H1 (cell line): ENCODE measurements around the gene ZDHHC11B. TPM values are rescaled to one million over a fixed set of nuclear protein-coding genes. Genes with fewer than 3 reads are reported as not detected.
A peak's percentile ranks its signal among the peaks of the same experiment; 100 is the strongest.

Experiments used
- CTCF ChIA-PET: fragments of 300-600 bp; sonication (Branson Sonifier 250); formaldehyde crosslinking; loops from one replicate; lab custom pipeline; 2021; ENCODE audit not compliant: partially characterized antibody; lab: Charles Lee
- POLR2A ChIA-PET: fragments of 300-600 bp; sonication (Branson Sonifier 250); formaldehyde crosslinking; loops from one replicate; lab custom pipeline; 2021; ENCODE audit warnings: inconsistent platforms; ENCODE audit not compliant: partially characterized antibody; lab: Charles Lee
- DNase-seq, 2 experiments: peaks; one replicate each; pipeline versions ENCODE4 v3.0.0 to v3.0.0-alpha.2; 2010 to 2022; ENCODE audit warnings: low spot score in 2 of 2, low read depth in 1 of 2, mixed read lengths in 1 of 2
- FAIRE-seq: peaks from 2 replicates; lab custom pipeline; 2011; peaks lifted over from hg19 to GRCh38; lab: Jason Lieb, UNC
- H2AFZ ChIP-seq: 2 replicates; pipeline ENCODE4 v1.8.1; 2012; ENCODE audit warnings: low read length, inconsistent platforms
- H2AK5ac ChIP-seq: 2 replicates; pipeline ENCODE4 v1.6.1; 2013; ENCODE audit warnings: low read depth, low read length
- H2BK120ac ChIP-seq: replicated peaks from 2 replicates; pipeline ENCODE3; 2013; ENCODE audit warnings: low read depth, low read length, inconsistent platforms
- H2BK12ac ChIP-seq: 2 replicates; pipeline ENCODE4 v1.6.1; 2013; ENCODE audit warnings: low read depth, low read length
- H2BK15ac ChIP-seq: 2 replicates; pipeline ENCODE4 v1.6.1; 2013; ENCODE audit warnings: low read length
- H2BK20ac ChIP-seq: 2 replicates; pipeline ENCODE4 v1.6.1; 2013; ENCODE audit warnings: low read length
- H2BK5ac ChIP-seq: 2 replicates; pipeline ENCODE4 v1.6.1; 2013; ENCODE audit warnings: low read depth, low read length
- H3K14ac ChIP-seq: 2 replicates; pipeline ENCODE4 v1.6.1; 2013; ENCODE audit warnings: inconsistent platforms; ENCODE audit not compliant: insufficient read length
- H3K18ac ChIP-seq: 2 replicates; pipeline ENCODE4 v1.6.1; 2013; ENCODE audit warnings: low read length; ENCODE audit errors: extremely low read depth
- H3K23ac ChIP-seq: 2 replicates; pipeline ENCODE4 v1.6.1; 2013; ENCODE audit warnings: inconsistent platforms; ENCODE audit not compliant: insufficient read length
- H3K23me2 ChIP-seq: 2 replicates; pipeline ENCODE4 v1.6.1; 2013; ENCODE audit warnings: low read depth, low read length
- H3K27ac ChIP-seq: 2 replicates; pipeline ENCODE4 v1.6.1; 2011; ENCODE audit warnings: low read depth, low read length, inconsistent platforms
- H3K27me3 ChIP-seq, 4 experiments: replicated peaks in 1 of 4; 1 replicate in 1 of 4; 2 replicates in 3 of 4; pipeline versions ENCODE4 v1.6.1 to v1.8.1; 2011 to 2013; ENCODE audit warnings: low read length in 3 of 4, mild to moderate bottlenecking in 3 of 4, inconsistent platforms in 2 of 4, mixed read lengths in 2 of 4, moderate library complexity in 1 of 4; ENCODE audit not compliant: control insufficient read depth in 3 of 4, insufficient read depth in 3 of 4; ENCODE audit errors: extremely low read depth in 1 of 4
- H3K36me3 ChIP-seq, 4 experiments: 2 replicates each; pipeline versions ENCODE4 v1.6.1 to v1.8.1; 2011 to 2013; ENCODE audit warnings: mild to moderate bottlenecking in 4 of 4, low read length in 3 of 4, moderate library complexity in 2 of 4, control low read depth in 1 of 4, inconsistent platforms in 1 of 4; ENCODE audit not compliant: insufficient read depth in 4 of 4, control insufficient read depth in 2 of 4
- H3K4ac ChIP-seq: replicated peaks from 2 replicates; pipeline ENCODE3; 2013; ENCODE audit warnings: low read length, low read depth, mixed read lengths, inconsistent platforms; ENCODE audit not compliant: insufficient read length
- H3K4me1 ChIP-seq, 4 experiments: replicated peaks in 1 of 4; 1 replicate in 1 of 4; 2 replicates in 3 of 4; pipeline versions ENCODE4 v1.6.1 to v1.8.1; 2011 to 2013; ENCODE audit warnings: low read length in 3 of 4, inconsistent platforms in 2 of 4, mixed read lengths in 1 of 4; ENCODE audit not compliant: insufficient read depth in 4 of 4, control insufficient read depth in 3 of 4
- H3K4me2 ChIP-seq, 2 experiments: 2 replicates each; pipeline versions ENCODE4 v1.6.1 to v1.8.1; 2011 to 2013; ENCODE audit warnings: low read depth in 2 of 2, low read length in 2 of 2, control low read depth in 1 of 2, inconsistent platforms in 1 of 2, mild to moderate bottlenecking in 1 of 2; ENCODE audit not compliant: insufficient read depth in 1 of 2
- H3K4me3 ChIP-seq, 4 experiments: fragments of 200-600, 300-600 bp in 1 of 4; sonication (generic), shearing (Covaris generic), sonication (Bioruptor Twin) in 1 of 4; 2 replicates each; pipeline versions ENCODE4 v1.5.1 to v1.8.1; 2011 to 2016; ENCODE audit warnings: low read length in 4 of 4, low read depth in 3 of 4, control low read depth in 2 of 4, inconsistent platforms in 2 of 4, mild to moderate bottlenecking in 2 of 4, mixed read lengths in 1 of 4, moderate library complexity in 1 of 4; ENCODE audit not compliant: insufficient read depth in 2 of 4; ENCODE audit errors: extremely low read depth in 1 of 4
- H3K56ac ChIP-seq: replicated peaks from 2 replicates; pipeline ENCODE3; 2013; ENCODE audit warnings: low read depth, mild to moderate bottlenecking, mixed read lengths, low read length, inconsistent platforms; ENCODE audit not compliant: insufficient read length
- H3K79me1 ChIP-seq: 2 replicates; pipeline ENCODE4 v1.6.1; 2013; ENCODE audit warnings: low read depth, low read length, control low read depth
- H3K79me2 ChIP-seq, 2 experiments: 2 replicates each; pipeline versions ENCODE4 v1.6.1 to v1.8.1; 2012 to 2013; ENCODE audit warnings: low read length in 2 of 2, mild to moderate bottlenecking in 2 of 2, inconsistent platforms in 1 of 2; ENCODE audit not compliant: insufficient read depth in 2 of 2, control insufficient read depth in 1 of 2
- H3K9ac ChIP-seq, 4 experiments: replicated peaks in 1 of 4; 1 replicate in 1 of 4; 2 replicates in 3 of 4; pipeline versions ENCODE4 v1.6.1 to v1.8.1; 2011 to 2013; ENCODE audit warnings: low read depth in 3 of 4, low read length in 3 of 4, control low read depth in 2 of 4, mild to moderate bottlenecking in 2 of 4, moderate library complexity in 2 of 4, inconsistent platforms in 1 of 4; ENCODE audit errors: extremely low read depth in 1 of 4
- H3K9me3 ChIP-seq, 2 experiments: 2 replicates each; pipeline versions ENCODE4 v1.6.1 to v1.8.1; 2012 to 2013; ENCODE audit warnings: mild to moderate bottlenecking in 2 of 2, moderate library complexity in 2 of 2, control low read depth in 1 of 2, inconsistent platforms in 1 of 2, low read depth in 1 of 2, low read length in 1 of 2, mixed read lengths in 1 of 2; ENCODE audit not compliant: insufficient read depth in 2 of 2
- H4K20me1 ChIP-seq, 2 experiments: replicated peaks in 1 of 2; 2 replicates each; pipeline versions ENCODE3 to v1.8.1; 2011 to 2013; ENCODE audit warnings: inconsistent platforms in 2 of 2, low read length in 2 of 2, mild to moderate bottlenecking in 1 of 2; ENCODE audit not compliant: insufficient read depth in 2 of 2, control insufficient read depth in 1 of 2
- H4K5ac ChIP-seq: 2 replicates; pipeline ENCODE4 v1.6.1; 2013; ENCODE audit warnings: low read length, low read depth, mixed read lengths, inconsistent platforms; ENCODE audit not compliant: insufficient read length
- H4K8ac ChIP-seq: 2 replicates; pipeline ENCODE4 v1.8.0; 2013; ENCODE audit warnings: mild to moderate bottlenecking, moderate library complexity, low read length, inconsistent platforms; ENCODE audit not compliant: insufficient read depth; ENCODE audit errors: extremely low read depth
- H4K91ac ChIP-seq: replicated peaks from 2 replicates; pipeline ENCODE3; 2013; ENCODE audit warnings: low read length, mixed read lengths, inconsistent platforms; ENCODE audit not compliant: insufficient read length
- KDM5A ChIP-seq: fragments of 200-600 bp; IDR thresholded peaks from 2 replicates; pipeline ENCODE4 v1.7.1; 2012; ENCODE audit warnings: mild to moderate bottlenecking, low read length, inconsistent platforms, mixed read lengths
- SUZ12 ChIP-seq: fragments of 200-600 bp; sonication (generic); IDR thresholded peaks from 2 replicates; pipeline ENCODE4 v1.6.1; 2012; ENCODE audit warnings: mild to moderate bottlenecking, inconsistent platforms, low read length, moderate library complexity, mixed read lengths
- WGBS, 2 experiments: shearing (Covaris generic) in 1 of 2; methylation state at CpG; one replicate each; pipeline versions ENCODE4 v1.1.6 to v1.1.7; 2013 to 2015; ENCODE audit warnings: low lambda C conversion rate in 2 of 2, mixed read lengths in 2 of 2, inconsistent platforms in 1 of 2, low coverage in 1 of 2, missing lambda C conversion rate in 1 of 2; ENCODE audit not compliant: insufficient replicate concordance in 2 of 2, insufficient coverage in 1 of 2, insufficient read length in 1 of 2; ENCODE audit errors: extremely low coverage in 1 of 2, missing lambda C conversion rate in 1 of 2; 5-methylcytosine and 5-hydroxymethylcytosine counted together
- polyA plus RNA-seq, 7 experiments: library from polyadenylated mRNA; depleted of rRNA in 3 of 7; stranded (reverse) in 5 of 7; unstranded in 2 of 7; fragments of >200 nt in 5 of 7; fragments of 200-250 nt in 2 of 7; gene quantifications; 1 replicate in 5 of 7; 2 replicates in 1 of 7; 4 replicates in 1 of 7; pipeline versions ENCODE4 v1.2.1 to v1.2.3, GENCODE V29; 2011 to 2013; ENCODE audit warnings: missing spikeins in 2 of 7, mixed read lengths in 2 of 7
- total RNA-seq: library from RNA; stranded (reverse); fragmentation: NEBNext Ultra II Directional; extraction: Animal tissue kit (Norgen Biotek cat#: 25700); gene quantifications from 2 replicates; pipeline ENCODE4 v1.2.1, GENCODE V29; 2021

ZDHHC11B gene
- total and polyA plus RNA-seq, 2 of the 8 experiments (the other 6 are each of a cell fraction or from before 2014, with no cell fraction given) = 0.29 to 2.5 TPM

- Histone ChIP-seq H4K5ac (no peak overlapping the region), H2BK5ac (no peak overlapping the region), H3K27me3 (no peaks in the 10 kb centered on the region; a peak in 1 of 7 replicates), H3K56ac (no peak overlapping the region), H2BK20ac (no peak overlapping the region), H2BK120ac (no peak overlapping the region), H3K79me1 (peaks cover 2% of the 10 kb centered on the region; the same call in 1 of the 2 replicates), H3K36me3 (no peaks in the 10 kb centered on the region), H2BK12ac (no peak overlapping the region), H3K4ac (no peak overlapping the region), H4K91ac (peak overlapping the region; percentile 39), H3K27ac (no peak overlapping the region), H3K23me2 (no peaks in the 10 kb centered on the region), H3K4me1 (no peaks in the 10 kb centered on the region; a peak in 1 of 7 replicates), H4K20me1 (peaks cover 0 to 4% of the 10 kb centered on the region in 2 experiments), H3K4me2 (no peak overlapping the region), H2AK5ac (no peak overlapping the region), H3K14ac (no peak overlapping the region), H3K4me3 (no peak overlapping the region), H3K23ac (no peak overlapping the region), H4K8ac (peak overlapping the region; percentile 15; the same call in 1 of the 2 replicates), H3K18ac (no peak overlapping the region), H3K9ac (no peak overlapping the region; a peak in 1 of 7 replicates), H3K9me3 (peaks cover 2 to 9% of the 10 kb centered on the region in 2 experiments; a peak in 3 of 4 replicates)
- POLR2A ChIA-PET = no interaction called here
- DNase-seq = no peak
- FAIRE-seq = no peak
- CTCF ChIA-PET = no interaction called here
- 93% methylated on average over 24 of the region's 24 CpGs; no CpG with 5 or more reads in 1 of the 2 experiments for WGBS, 2 experiments
- TF ChIP-seq SUZ12 (0 out of 2 replicates have a peak, but pooled peaks have one; percentile 4), KDM5A (no peak)
- TF ChIP-seq, all 59 proteins: peak for 1
- Histone ChIP-seq H2BK15ac (no peak overlapping the region), H2AFZ (no peak overlapping the region), H3K79me2 (no peaks in the 10 kb centered on the region)
Observed at GRCh38 chr5:760363-761058, 24.0 kb downstream of the ZDHHC11B start.
